MCF 10A (cell line): ENCODE results near the gene CCNDBP1. TPM values are rescaled to one million over a fixed set of nuclear protein-coding genes. Genes with fewer than 3 reads are reported as not detected.

Experiments
- BruUV-seq: library from RNA; stranded (reverse); fragments of 400-500 nt; replicated peaks from 2 replicates; lab custom pipeline; 2021; lab: Mats Ljungman, UMichigan
- CTCF ChIA-PET: fragments of 300-600 bp; sonication (Branson Sonifier 250); formaldehyde crosslinking; extraction: SDS; loops from one replicate; lab custom pipeline; 2021; ENCODE audit warnings: antibody characterized with exemption, inconsistent platforms; lab: Yijun Ruan, JAX
- POLR2A ChIA-PET: fragments of 300-600, 350-650 bp; sonication (Branson Sonifier 250); formaldehyde crosslinking; extraction: SDS; loops from one replicate; lab custom pipeline; 2020; ENCODE audit warnings: antibody characterized with exemption, inconsistent platforms; lab: Yijun Ruan, JAX
- DNase-seq: peaks from one replicate; pipeline ENCODE4 v3.0.0-alpha.2; 2018; ENCODE audit not compliant: unreplicated experiment
- H3K27ac Mint-ChIP-seq: one replicate; pipeline ENCODE4 v1.8.0; 2022; ENCODE audit warnings: mild to moderate bottlenecking, low read depth, mixed read lengths; ENCODE audit not compliant: unreplicated experiment
- H3K27me3 Mint-ChIP-seq: one replicate; pipeline ENCODE4 v1.8.0; 2022; ENCODE audit warnings: mixed read lengths; ENCODE audit not compliant: insufficient read depth, unreplicated experiment
- H3K36me3 Mint-ChIP-seq: one replicate; pipeline ENCODE4 v1.8.0; 2022; ENCODE audit warnings: mild to moderate bottlenecking, moderate library complexity, mixed read lengths; ENCODE audit not compliant: insufficient read depth, unreplicated experiment
- H3K4me1 Mint-ChIP-seq: one replicate; pipeline ENCODE4 v1.8.0; 2022; ENCODE audit warnings: mixed read lengths; ENCODE audit not compliant: insufficient read depth, unreplicated experiment
- H3K4me3 Mint-ChIP-seq: one replicate; pipeline ENCODE4 v1.8.0; 2022; ENCODE audit warnings: mild to moderate bottlenecking, moderate library complexity, mixed read lengths; ENCODE audit not compliant: unreplicated experiment
- H3K9me3 Mint-ChIP-seq: one replicate; pipeline ENCODE4 v1.8.0; 2022; ENCODE audit warnings: mixed read lengths; ENCODE audit not compliant: unreplicated experiment
- CTCF ChIP-seq: fragments of 200-600 bp; IDR thresholded peaks from one replicate; pipeline ENCODE4 v1.8.0; 2022; ENCODE audit warnings: antibody characterized with exemption, mild to moderate bottlenecking; ENCODE audit not compliant: unreplicated experiment
- intact Hi-C: fragments of 100-400 bp; cut with micrococcal nuclease; formaldehyde crosslinking; loops from 2 replicates; pipeline ENCODE4 v1.14.1; 2022
- total RNA-seq: library from RNA; stranded (reverse); gene quantifications from 2 replicates; pipeline ENCODE4 v1.2.3, GENCODE V29; 2022

Gene CCNDBP1
- total RNA-seq, 1 experiment from 2014 or later: 45.5 TPM

DNA sequence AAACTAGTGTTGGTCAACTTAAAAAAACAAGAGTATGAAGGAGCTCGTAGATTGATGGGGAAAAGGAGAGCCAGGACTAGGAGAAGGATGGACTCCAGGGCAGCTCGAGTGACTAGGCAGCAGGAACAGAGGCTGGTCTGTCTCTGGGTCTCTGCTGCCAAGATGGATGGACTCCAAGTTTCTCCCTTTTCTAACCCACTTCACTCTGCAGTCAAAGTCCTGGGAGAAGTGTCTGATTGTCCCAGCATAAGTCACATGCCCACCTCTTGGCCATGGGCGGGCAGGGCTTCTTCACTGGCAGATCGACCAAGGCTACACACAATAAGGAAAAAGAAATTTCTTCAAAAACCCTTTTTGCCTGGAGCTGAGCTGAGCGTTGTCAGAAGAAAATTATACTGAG is 44.8 kb downstream of the CCNDBP1 start:
- ChIA-PET CTCF (interaction anchor here (0.5 to 4.1 kb wide), 4 partner anchors 26 to 177 kb away, joined by 3 to 67 read pairs (median 3); no protein-coding TSS in a partner anchor), POLR2A (interaction anchor here (1.0 kb wide), 1 partner anchor 307 kb away, joined by 3 read pairs; no protein-coding TSS in a partner anchor)
- DNase-seq: no peak
- no peaks in the 10 kb centered on the region for H3K36me3 Mint-ChIP-seq
- no peaks in the 10 kb centered on the region for H3K9me3 Mint-ChIP-seq
- intact Hi-C loops: no loop called here
- no peaks in the 10 kb centered on the region for H3K27me3 Mint-ChIP-seq
- no TSS peak for BruUV-seq
- H3K27ac Mint-ChIP-seq: no peak overlapping the region
- H3K4me3 Mint-ChIP-seq: no peak overlapping the region
- no peaks in the 10 kb centered on the region for H3K4me1 Mint-ChIP-seq
- no peak for TF ChIP-seq CTCF

DNA sequence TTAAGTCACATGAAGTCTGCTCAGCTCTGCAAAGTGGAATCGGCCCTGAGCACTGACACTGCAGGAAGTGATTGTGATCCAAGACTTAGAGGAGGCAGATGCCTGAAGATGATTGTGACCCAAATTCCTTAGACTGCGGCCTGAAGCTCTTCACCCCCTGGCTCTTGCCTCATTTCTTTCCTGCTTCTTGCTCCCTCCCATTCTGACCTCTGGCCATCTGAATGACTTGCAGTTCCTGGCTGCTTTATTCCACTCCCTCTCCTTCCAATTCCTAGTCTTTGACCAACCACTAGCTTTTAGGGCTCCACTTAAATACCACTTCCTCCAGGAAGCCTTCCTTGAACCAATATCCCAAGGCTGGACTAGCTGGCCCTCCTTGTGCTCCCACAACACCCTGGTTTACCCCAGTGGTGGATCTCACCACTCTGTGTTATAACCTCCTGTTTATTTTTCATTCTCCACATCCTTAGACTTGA is 45.5 kb downstream of the CCNDBP1 start:
- Mint-ChIP-seq H3K4me3 (no peak overlapping the region), H3K9me3 (no peaks in the 10 kb centered on the region), H3K27ac (no peak overlapping the region), H3K4me1 (no peaks in the 10 kb centered on the region), H3K27me3 (peaks cover 3% of the 10 kb centered on the region), H3K36me3 (no peaks in the 10 kb centered on the region)
- ChIA-PET CTCF (interaction anchor here (0.6 to 4.1 kb wide), 3 partner anchors 12 to 55 kb away, joined by 3 to 67 read pairs (median 3); no protein-coding TSS in a partner anchor), POLR2A (interaction anchor here (1.0 to 1.1 kb wide), 2 partner anchors 23 to 308 kb away, joined by 3 read pairs; no protein-coding TSS in a partner anchor)
- BruUV-seq: no TSS peak
- intact Hi-C loops: no loop called here
- TF ChIP-seq CTCF: no peak
- DNase-seq: no peak

DNA sequence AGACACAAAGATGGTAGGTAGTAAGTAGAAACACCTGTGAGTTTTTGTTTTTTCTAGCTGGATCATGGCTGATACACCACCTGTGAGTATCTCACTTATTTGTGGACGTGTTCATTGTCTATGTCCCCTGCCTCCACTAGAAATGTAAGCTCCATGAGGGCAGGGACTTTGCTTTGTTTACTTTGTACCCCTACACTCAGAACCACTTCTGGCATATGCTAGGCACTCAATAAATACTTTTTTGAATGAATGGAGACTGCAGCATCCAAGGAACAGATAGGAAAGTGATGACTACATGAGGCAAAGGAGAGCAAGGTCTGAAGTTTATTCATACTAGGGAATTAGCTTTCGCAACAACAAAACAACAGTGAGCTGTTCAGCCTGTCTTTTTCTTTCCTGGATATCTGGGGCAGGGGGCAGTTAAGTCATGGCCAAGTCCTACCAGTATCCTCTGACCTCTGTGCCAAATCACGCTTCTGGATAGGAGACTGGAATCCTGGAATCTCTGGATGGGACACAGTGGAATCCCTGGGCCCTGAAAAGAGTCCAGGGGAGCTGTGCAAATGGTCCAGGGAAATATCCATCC is 47.2 kb downstream of the CCNDBP1 start:
- Mint-ChIP-seq H3K4me3 (no peak overlapping the region), H3K9me3 (no peaks in the 10 kb centered on the region), H3K36me3 (no peaks in the 10 kb centered on the region), H3K27ac (no peak overlapping the region), H3K27me3 (peaks cover 10% of the 10 kb centered on the region), H3K4me1 (no peaks in the 10 kb centered on the region)
- POLR2A ChIA-PET: interaction anchor here (1.0 kb wide), 1 partner anchor 13 kb away, joined by 3 read pairs; no protein-coding TSS in a partner anchor
- TF ChIP-seq CTCF: no peak
- CTCF ChIA-PET: interaction anchor here (1.3 to 1.4 kb wide), 2 partner anchors 19 to 53 kb away, joined by 4 to 11 read pairs; no protein-coding TSS in a partner anchor
- no TSS peak for BruUV-seq
- no peak for DNase-seq
- intact Hi-C loops: no loop called here

DNA sequence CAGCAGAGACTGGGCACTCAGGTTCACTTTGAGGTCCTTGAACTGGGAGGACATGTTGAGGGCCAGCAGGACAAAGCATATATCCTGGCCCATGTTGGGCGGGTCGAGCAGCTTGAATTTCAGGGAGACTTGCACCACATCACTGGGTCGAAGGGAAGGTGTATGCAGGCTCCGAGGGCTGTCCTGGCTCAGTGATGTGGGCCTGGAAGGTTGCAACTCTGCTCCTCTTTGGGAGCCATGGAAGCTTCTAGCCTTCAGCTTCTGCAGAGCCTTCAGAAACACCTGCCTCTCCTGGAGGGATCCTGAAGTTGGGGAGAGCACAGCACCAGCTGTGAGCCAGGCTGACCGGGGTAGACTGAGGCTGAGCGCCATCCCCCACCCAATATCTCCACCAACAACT is 50.3 kb downstream of the CCNDBP1 start:
- no peaks in the 10 kb centered on the region for H3K9me3 Mint-ChIP-seq
- peaks cover 5% of the 10 kb centered on the region for H3K36me3 Mint-ChIP-seq
- peaks cover 10% of the 10 kb centered on the region for H3K27me3 Mint-ChIP-seq
- H3K27ac Mint-ChIP-seq: no peak overlapping the region
- no peak overlapping the region for H3K4me3 Mint-ChIP-seq
- no peak for DNase-seq
- H3K4me1 Mint-ChIP-seq: no peaks in the 10 kb centered on the region
- TF ChIP-seq CTCF: no peak
- no TSS peak for BruUV-seq
- intact Hi-C loops: no loop called here
- POLR2A ChIA-PET: no interaction called here
- CTCF ChIA-PET: interaction anchor here (1.2 to 1.9 kb wide), 2 partner anchors 10 to 50 kb away, joined by 5 to 9 read pairs; no protein-coding TSS in a partner anchor
